ENCODE results near the gene PON3. TPM values are rescaled to one million over a fixed set of nuclear protein-coding genes. Genes with fewer than 3 reads are reported as not detected.
A peak's percentile ranks its signal among the peaks of the same experiment; 100 is the strongest.
"Not testable (repeated sequence)": the region's sequence is repeated elsewhere in the genome, so short reads cannot be mapped to it uniquely, and the experiment has no call there.

PON3 gene
- total RNA-seq, 1 donor from 2014 or later, result 0.85 TPM

DNA sequence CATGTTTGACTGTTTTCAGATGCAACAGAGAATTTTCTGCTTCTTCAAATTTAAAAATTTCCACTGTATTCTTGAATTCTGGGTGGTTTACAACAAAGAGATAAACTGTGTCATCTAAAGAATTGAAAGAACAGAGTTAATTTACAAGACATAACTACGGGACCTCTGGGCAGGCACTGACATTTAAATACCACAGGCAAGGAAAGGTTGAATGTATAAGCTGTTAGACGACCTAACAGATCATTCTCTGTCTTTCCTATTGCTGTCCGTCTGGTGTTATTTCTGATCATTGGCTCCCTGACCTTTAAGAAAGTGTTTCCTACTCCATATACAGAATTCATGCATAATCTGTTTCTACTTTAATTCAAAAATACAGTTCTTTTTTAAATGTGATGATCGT, 15.5 kb upstream of the PON3 start:
- no peak for DNase-seq

DNA sequence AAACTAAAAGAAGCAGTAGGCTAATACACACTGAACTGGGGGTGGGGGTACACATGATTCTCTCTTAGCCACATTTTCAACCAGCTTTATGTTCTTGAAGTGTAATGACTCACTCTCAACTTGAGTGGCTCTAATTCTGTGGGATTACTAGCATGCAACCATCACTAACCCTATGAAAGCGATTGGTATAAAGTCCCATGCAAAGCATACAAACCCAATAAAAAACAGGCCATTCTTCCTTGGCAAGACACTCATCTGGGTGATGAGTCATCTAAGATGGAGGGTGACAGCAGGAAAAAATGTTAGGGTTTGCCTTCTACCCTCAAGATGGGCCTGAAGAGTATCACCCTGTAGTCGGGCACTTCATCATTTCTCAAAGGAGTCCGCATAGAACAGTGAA, 14.9 kb upstream of the PON3 start:
- DNase-seq, result no peak

DNA sequence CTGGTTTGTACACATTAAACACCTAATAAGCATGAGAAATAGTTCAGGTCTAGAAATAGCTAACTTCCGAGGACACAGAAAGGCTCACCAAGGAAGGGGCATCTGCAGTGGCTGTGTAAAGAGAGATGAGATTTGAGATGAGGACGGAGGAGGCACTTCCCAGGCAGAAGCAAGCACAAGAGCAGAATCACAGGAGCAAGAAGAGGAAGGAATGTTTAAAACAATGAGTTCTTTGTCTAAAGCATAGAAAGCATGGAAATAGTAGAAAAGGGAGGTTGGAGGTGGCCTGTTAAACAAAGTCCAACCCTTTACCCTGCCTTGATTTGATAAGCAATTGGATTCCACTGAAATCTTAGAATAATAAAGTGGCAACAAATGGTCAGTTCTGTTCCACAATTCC, 11.6 kb upstream of the PON3 start:
- DNase-seq, result no peak

DNA sequence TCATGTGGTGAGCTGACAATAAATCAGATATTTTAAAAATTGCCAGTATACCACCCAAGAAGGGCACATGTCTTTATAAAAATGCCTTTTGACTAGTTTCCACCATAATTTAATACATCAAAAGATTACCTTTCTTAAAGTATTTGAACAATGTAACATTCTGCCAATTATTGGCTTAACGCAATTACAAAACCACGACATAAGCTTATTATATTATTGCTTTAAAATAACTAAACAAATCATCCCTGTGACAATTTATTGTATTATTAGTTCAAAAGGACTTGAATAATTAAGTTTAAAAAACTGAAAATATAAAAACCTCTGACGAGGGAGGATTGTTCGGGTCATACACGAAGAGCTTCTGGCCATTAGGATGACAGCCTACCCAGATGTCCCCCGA, 9.6 kb upstream of the PON3 start:
- no peak for DNase-seq

DNA sequence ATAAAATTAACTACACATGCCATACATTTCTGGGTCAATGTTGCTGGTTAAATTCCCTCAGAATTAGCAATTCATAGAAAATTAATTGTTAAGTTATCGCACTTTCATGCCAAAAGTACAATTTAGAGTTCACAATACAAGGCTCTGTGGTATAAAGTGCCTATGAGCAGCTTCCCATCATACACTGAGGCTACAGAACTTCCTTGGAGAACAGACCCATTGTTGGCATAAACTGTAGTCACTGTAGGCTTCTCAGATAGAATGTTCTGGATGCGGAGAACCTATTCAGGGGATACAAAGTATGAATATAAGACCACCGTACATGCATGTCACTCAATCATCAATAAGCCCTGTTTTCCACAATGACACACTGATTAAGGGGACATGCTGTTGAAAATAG, 9.0 kb upstream of the PON3 start:
- DNase-seq, result no peak

DNA sequence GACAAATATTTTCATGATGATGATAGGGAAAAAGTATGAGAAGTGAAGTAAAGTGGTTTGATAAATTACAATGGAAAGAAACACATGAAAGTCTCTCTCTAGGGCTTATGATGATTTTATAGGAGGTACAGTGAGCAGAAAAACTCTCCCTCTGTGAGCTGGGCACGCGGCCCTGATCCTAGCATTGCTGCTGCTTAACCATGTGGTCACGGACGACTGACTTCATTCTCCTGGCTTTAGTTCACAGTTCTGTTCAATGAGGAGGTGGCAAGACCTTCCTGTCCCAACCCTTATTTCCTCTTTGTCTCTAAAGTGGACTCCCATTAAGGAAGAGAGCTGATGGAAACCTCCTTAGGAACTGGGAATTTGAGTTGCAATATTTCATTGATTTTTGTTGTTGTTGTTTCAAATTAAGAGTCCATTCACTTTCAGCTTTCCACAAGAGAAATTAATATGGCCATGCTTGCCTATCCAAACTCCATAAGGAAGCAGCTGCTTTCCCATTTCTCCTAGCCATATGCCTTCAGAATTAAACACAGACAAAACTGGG, 8.2 kb upstream of the PON3 start:
- no peak for DNase-seq

DNA sequence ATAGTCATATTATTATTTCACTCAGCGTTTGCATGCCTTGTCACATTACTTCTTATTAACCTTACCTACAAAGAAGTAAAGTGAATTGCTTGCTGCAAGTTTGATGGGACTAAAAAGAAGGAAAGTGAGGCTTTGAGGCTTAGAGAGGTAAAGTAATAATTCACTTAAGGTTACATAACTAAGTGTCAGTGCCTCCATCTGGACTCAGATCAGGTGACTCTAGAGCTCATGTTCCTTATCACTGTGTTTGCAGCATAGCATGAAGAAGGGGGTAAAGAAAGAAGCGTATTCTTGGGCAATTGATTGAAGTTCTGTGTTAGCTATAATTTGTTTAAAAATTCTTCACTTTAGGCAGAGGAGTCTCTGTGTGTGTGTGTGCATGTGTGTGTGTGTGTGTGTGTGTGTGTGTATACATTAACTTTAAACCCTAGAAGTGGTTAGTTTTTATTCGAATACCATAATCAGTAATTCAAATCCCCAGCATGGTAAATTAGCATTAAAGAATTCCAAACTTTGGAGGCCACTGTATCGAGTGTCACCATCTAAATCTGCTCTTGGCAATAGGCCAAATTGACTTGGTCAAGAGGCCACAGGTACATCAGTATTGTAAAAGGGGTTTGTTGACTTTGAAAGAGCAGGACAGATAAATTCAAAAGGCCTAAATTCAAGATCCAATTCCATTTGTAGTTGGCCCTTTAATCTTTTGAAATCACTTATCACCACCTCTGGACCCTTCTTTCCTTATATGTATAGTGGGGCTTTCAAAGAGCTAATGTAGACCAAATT, 2.2 kb upstream of the PON3 start:
- no peak for DNase-seq

DNA sequence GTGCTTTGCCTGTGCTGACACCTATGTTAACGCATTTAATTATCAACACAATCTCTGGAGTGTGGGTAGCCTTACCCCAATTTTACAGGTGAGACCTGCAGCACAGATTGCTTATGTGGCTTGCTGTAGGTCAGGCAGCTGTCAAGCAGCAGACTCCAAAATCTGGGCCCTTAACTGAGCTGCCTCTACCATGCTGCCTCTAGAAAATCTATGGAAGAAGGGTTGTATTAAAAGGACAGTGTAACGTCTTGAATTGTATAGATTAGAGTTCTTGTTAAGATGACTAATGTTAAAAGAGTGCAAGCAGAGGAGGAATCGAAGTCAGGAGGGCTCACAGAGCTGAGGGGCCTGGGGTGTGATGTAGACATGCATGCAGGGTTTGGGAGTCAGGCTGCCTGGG, 1.2 kb upstream of the PON3 start:
- no peak for DNase-seq

DNA sequence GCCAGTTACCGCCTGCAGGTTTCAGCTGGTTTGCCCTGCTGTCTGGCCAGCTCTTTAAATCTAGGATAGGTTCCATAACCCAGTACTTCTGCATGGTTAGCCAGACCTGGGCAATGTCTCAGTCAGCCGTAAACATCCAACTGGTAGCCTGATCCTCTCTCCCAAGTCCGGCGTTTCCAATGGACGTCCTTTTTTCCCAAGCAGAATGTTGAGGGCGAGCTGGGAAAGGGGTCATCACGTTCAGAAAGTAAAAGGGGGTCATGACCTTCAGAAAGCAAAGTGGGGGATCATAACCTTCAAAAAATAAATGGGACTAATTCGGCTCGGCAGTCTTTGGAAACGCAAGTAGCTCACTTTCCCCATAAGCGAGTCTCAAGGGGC, 430 bp downstream of the PON3 start:
- DNase-seq, result no peak

DNA sequence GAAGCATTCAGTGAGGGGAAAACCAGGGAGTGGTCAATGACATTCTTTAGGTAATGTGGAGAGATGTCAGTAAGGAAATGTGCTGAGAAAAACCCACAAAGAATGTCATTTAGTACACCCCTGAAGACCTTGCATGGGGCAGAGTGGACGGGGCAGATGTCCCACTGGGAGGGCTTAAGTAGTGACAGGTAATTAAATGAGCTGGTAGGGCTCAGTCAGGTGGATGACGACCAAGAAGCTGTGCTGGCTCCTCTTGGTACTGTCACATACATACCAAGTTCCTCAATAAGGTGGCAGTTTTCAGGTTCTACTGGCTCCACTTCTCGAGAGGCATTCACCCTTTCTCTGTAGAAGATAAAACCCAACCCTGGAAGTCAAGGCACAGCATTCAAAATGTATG, 1.8 kb downstream of the PON3 start:
- no peak for DNase-seq

DNA sequence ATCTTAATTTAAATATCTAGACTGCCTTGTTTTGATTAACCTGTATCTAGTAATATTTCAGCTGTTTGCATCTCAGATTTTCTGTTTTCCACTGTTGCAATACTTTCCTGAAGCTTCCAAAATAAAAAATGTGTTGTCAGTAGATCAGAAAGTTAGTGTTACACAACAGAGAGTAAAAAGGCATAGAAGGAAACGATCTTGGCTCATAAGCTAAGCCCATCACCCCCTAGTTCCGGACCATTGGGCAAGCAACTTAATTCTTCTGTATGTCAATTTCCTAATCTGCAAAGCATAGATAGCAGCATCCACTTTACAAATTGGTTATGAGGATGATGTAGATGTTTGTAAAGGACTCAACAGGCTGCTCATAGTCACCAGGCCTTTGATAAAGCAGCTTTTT, 4.4 kb downstream of the PON3 start:
- DNase-seq, result no peak

DNA sequence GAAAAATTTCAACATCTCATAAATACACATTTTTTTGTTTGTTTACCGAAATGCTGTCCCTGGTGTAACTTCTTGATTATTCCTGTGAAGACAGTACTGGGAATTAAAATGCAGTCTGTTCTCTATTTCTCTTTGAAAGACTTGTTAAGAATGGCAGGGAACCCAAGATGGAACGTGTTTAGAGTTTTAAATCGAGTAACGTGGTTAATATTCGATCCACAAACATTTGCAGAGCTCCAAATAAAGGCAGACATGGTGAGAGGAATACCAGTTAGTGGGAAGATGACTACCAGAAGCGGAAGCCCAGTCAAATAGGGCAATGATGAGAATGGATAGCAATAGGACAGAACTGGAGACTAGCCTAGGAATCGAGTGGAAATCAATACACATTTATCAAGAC, 6.7 kb downstream of the PON3 start:
- no peak for DNase-seq

DNA sequence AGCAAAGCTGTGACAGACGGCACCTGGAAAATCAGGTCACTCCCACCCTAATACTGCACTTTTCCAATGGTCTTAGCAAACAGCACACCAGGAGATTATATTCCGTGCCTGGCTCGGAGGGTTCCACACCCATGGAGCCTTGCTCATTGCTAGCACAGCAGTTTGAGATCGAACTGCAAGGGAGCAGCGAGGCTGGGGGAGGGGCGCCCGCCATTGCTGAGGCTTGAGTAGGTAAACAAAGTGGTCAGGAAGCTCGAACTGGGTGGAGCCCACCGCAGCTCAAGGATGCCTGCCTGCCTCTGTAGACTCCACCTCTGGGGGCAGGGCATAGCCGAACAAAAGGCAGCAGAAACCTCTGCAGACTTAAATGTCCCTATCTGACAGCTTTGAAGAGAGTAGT, 16.7 kb downstream of the PON3 start:
- DNase-seq, result not testable (repeated sequence)

DNA sequence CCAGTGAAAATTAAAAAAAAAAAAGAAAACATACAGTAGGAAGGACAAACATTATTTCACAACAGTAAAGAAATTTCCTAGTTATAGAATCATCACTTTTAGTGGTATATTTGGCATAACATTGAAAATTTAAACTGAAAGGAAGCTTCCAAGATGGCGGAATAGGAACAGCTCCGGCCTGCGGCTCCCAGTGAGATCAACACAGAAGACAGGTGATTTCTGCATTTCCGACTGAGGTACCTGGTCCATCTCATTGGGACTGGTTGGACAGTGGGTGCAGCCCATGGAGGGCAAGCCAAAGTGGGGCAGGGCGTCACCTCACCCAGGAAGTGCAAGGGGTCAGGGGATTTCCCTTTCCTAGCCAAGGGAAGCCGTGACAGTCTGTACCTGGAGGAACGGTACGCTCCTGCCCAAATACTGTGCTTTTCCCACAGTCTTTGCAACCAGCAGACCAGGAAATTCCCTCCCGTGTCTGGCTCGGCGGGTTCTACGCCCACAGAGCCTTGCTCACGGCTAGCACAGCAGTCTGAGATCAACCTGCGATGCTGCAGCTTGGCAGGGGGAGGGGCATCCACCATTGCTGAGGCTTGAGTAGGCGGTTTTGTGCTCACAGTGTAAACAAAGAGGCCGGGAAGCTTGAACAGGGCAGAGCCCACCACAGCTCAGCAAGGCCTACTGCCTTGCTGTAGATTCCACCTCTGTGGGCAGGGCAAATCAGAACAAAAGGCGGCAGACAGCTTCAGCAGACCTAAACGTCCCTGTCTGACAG, 19.4 kb downstream of the PON3 start:
- no peak for DNase-seq

DNA sequence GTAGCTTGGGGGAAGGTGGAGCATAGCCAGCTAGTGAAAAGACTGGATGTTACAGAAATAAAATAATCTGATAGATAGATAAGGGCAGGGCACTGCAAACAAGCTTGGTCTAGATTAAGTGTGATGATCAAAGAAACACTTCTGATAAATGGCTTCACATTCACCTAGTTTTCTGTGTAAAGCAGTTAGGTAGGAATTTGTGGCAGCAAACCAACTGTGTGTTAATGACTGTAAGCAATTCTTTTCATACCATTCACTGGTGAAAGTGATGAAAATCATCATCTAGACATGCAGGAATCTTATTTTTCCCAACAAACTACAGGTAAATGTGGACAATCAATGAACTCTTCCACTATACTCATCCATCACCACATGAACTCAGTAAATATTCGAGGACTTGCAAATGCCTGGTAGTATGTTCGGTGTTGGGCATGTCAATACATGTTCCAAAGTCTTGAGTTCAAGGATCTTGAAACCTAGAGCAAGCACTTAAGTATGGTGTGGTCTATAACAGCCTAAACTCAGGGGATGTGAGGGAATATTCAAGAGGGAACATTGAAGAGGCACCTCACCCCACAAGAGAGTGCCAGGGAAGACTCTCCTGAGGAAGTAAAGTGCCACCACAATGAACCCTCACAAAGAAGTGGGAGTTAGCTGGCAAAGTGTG, 20.5 kb downstream of the PON3 start:
- DNase-seq, result no peak

DNA sequence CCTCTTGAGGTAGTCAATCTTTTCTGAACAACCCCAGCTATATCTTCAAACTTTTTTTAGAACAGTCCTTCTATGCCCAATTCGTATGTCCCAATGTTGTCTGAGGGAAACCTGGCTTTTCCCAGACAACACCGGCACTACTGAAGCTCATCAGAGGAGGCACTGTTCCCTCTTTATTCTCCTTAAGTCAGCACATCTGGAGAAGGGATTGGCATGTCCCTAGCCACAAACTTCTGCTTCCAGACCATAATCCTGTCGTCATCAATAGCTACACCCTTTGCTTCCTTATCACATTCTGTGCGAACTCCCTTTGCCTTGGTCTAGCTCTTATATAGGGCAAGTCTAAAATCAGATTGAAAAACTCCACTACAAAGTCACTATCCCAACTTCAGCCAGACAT, 22.9 kb downstream of the PON3 start:
- no peak for DNase-seq

DNA sequence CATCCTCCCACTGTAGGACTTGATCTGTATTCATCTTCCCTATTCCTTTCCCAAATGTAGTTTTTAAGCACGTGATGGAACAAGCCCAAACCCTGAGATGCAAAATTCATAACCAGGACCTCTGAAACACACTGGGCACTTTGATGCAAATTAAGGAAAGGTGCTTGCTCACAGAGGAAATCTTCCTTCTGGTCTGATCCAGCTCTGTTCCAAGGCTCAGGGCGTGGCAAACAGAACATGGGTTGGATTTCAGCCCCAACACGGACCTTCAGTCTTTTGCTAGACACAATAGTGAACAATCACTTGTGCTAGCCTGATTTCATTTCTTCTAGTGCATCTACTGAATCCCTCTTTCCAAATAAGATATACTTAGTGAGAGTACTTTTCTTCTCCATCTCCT, 27.9 kb downstream of the PON3 start:
- DNase-seq, result no peak

DNA sequence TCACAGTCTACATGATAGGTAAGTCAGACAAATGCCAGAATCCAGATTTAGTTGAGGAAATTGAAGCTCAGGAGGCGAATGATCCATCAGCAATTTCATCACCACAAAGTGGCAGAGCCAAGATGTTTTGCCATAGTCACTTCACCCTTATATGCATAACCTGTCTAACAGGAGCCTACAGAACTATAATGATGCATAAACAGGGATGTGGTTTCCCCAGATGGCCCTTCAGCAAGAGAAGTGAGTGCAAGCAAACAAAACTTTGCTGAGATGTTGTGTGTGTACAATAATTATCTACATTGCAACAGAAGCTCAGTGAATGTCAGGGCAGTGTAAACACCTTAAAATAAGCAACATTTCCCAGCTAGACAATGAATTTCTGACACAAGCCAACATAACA, 28.6 kb downstream of the PON3 start:
- no peak for DNase-seq

DNA sequence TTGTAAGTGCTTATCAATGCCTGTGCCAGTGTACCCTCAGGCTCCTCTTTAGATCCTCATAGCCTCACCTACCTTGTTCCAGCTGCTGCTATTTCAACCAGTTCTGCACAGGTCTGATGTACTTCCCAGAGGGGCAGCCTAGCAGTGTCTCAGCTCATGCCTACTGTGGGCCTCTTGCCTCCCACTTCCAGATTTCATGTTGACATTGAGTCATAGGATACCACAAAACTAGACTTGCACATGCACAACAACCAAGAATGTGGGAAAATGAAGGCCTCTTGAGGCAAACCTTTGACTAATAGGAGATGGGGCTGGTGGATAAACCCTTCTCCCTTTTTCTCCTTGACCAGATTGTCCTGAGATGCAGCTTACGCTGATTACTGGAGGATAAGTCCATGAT, 31.0 kb downstream of the PON3 start:
- DNase-seq, result no peak

DNA sequence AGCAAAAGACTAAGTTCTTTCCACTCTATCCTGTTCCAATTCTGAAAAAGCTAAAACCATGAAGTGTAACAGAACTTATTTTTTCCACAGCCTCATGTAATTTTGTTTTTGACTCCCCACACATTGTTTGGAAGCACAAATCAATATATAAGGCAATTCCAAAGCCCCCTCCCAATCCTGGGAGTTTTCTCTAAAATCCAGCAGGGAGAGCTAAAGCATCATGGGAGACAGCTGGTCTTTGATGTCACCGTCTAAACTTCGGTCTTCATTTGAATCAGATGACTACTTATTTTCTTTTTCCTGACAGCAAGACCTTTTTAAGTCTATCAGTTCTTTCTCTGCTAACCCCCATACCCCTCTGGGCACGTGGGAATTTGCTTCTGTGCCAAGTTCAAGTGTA, 38.6 kb downstream of the PON3 start:
- peak; percentile 33 for DNase-seq

DNA sequence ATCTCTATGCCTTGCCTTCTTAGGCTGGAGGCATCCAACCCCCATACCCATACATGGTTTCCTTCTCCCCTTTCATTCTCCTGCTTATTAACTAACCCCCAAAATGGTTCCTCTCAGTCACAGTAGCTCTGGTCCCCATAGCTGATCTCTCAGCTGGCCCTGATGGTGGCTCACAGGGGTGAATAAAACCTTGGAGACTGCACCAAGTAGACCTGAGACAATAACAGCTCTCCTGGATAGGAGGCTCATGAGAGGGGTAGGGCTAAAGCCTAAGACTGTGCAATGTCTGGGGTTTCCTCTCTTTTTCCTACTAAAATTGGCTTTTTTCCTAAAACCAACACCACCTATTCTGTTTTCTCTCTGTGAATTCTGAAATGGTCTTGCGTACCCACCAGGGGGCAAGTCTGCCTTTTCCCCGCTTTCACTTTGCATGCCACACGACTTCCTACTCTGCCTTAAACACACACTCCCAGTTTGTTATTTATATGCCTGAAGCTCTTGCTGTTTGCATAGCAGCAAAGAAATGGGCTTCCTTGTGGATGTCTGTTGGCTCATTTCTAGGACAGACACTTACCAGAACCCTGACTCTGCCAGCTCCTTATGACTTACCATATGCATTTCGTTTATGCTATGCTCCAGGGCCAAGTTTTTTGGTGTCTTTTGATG, 53.4 kb downstream of the PON3 start:
- DNase-seq, result no peak

DNA sequence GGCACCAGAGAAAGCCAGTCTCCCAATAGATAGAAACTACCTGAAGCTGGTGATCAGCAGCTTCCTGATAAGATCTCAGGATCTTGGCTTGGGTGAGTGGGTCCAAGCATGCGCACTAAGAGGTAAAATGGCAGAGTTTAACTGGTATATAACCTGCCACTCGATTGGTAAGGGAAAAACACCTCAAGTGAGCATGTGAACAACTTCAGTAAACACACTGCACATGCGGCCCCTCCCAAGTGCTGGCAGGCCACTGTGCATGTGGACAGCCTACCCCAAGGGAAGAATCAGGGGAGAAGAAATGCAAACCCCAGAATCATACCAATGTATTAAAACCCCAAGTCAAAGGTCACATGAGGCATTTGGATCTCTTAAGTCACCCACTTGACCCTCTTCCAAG, 54.1 kb downstream of the PON3 start:
- DNase-seq, result no peak

DNA sequence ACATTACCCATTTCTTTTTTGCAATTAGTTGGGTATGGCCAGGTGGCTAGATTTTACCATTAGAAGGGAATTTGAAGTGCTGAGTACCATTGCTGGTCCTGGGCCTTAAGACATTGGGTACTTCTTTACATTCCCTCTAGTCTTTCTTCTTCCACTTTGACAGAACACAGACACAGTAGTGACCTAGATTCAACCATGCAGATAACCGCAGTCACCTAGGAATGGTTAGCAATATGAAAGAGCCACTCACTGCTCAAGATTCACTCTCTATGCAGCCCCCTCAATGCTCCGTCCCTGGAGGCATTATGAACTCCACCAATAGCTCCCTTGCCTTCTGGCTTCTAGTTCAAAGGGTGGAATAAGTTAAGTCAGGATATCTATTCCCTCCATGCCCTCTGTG, 55.7 kb downstream of the PON3 start:
- DNase-seq, result no peak
